Neural progenitor cell (in vitro differentiated cells): ENCODE results near the gene RELCH. TPM values are rescaled to one million over a fixed set of nuclear protein-coding genes. Genes with fewer than 3 reads are reported as not detected.

Source experiments
- DNase-seq: peaks from one replicate; pipeline ENCODE4 v3.0.0-alpha.2; 2016; ENCODE audit warnings: low spot score
- H2AFZ ChIP-seq: fragments of 200-600 bp; sonication (generic); replicated peaks from 2 replicates; pipeline ENCODE4 v1.6.1; 2016; ENCODE audit warnings: antibody characterized with exemption
- H3F3A ChIP-seq: fragments of 200-600 bp; sonication (generic); 2 replicates; pipeline ENCODE4 v1.6.1; 2016; ENCODE audit warnings: antibody characterized with exemption, low read depth
- H3K27ac ChIP-seq: fragments of 200-600 bp; sonication (generic); 2 replicates; pipeline ENCODE4 v1.5.1; 2016; ENCODE audit warnings: mild to moderate bottlenecking
- H3K27me3 ChIP-seq: fragments of 200-600 bp; sonication (generic); 2 replicates; pipeline ENCODE4 v1.6.1; 2016; ENCODE audit warnings: mild to moderate bottlenecking, moderate library complexity
- H3K36me3 ChIP-seq: fragments of 200-600 bp; sonication (generic); 2 replicates; pipeline ENCODE4 v1.5.1; 2016
- H3K4me1 ChIP-seq: fragments of 200-600 bp; sonication (generic); 2 replicates; pipeline ENCODE4 v1.6.1; 2016; ENCODE audit warnings: mixed run types
- H3K4me2 ChIP-seq: fragments of 200-600 bp; sonication (generic); 2 replicates; pipeline ENCODE4 v1.6.1; 2016
- H3K4me3 ChIP-seq: fragments of 200-600 bp; sonication (generic); 2 replicates; pipeline ENCODE4 v1.5.1; 2016
- H3K79me2 ChIP-seq: fragments of 200-600 bp; sonication (generic); 2 replicates; pipeline ENCODE4 v1.6.1; 2016; ENCODE audit warnings: low read depth
- H3K9ac ChIP-seq: fragments of 200-600 bp; sonication (generic); 2 replicates; pipeline ENCODE4 v1.6.1; 2016
- H3K9me3 ChIP-seq: fragments of 200-600 bp; sonication (generic); 2 replicates; pipeline ENCODE4 v1.5.1; 2016; ENCODE audit warnings: low read depth
- H4K20me1 ChIP-seq: fragments of 200-600 bp; sonication (generic); 2 replicates; pipeline ENCODE4 v1.6.1; 2016; ENCODE audit warnings: low read depth
- H3K27ac Mint-ChIP-seq: 3 replicates; pipeline ENCODE4 v1.8.0; 2021; ENCODE audit warnings: mixed read lengths
- H3K27me3 Mint-ChIP-seq: 2 replicates; pipeline ENCODE4 v1.8.0; 2022; ENCODE audit warnings: low read depth, mild to moderate bottlenecking, inconsistent platforms, moderate library complexity, mixed read lengths; ENCODE audit not compliant: insufficient read depth
- H3K36me3 Mint-ChIP-seq: 3 replicates; pipeline ENCODE4 v1.8.0; 2021; ENCODE audit warnings: mixed read lengths
- H3K4me1 Mint-ChIP-seq: 3 replicates; pipeline ENCODE4 v1.8.0; 2021; ENCODE audit warnings: mixed read lengths
- H3K4me3 Mint-ChIP-seq: 3 replicates; pipeline ENCODE4 v1.8.0; 2021; ENCODE audit warnings: mild to moderate bottlenecking, moderate library complexity, mixed read lengths
- H3K9me3 Mint-ChIP-seq: 3 replicates; pipeline ENCODE4 v1.8.0; 2020; ENCODE audit warnings: mixed read lengths
- CTCF ChIP-seq: fragments of 200-600 bp; sonication (generic); IDR thresholded peaks from 2 replicates; pipeline ENCODE4 v1.5.1; 2017; ENCODE audit warnings: antibody characterized with exemption, mild to moderate bottlenecking
- EZH2 ChIP-seq: fragments of 200-600 bp; sonication (generic); IDR thresholded peaks from 2 replicates; pipeline ENCODE4 v1.6.1; 2017; ENCODE audit warnings: antibody characterized with exemption, mild to moderate bottlenecking, moderate library complexity
- EZH2phosphoT487 ChIP-seq: fragments of 200-600 bp; sonication (generic); IDR thresholded peaks from 2 replicates; pipeline ENCODE4 v1.6.1; 2017; ENCODE audit warnings: antibody characterized with exemption
- total RNA-seq: library from RNA; depleted of rRNA; stranded (reverse); fragments of >200 nt; gene quantifications from 2 replicates; pipeline ENCODE4 v1.2.3, GENCODE V29; 2015; ENCODE audit warnings: low replicate concordance

Gene RELCH
- total RNA-seq, 1 donor from 2014 or later: 40.9 TPM

- H3K4me1 Mint-ChIP-seq: peaks cover 4% of the 10 kb centered on the region
- Histone ChIP-seq H3K27ac (no peak overlapping the region), H2AFZ (no peak overlapping the region), H3K4me3 (no peak overlapping the region), H3K4me1 (peaks cover 12% of the 10 kb centered on the region), H4K20me1 (no peaks in the 10 kb centered on the region), H3F3A (peaks cover 5% of the 10 kb centered on the region), H3K9me3 (no peaks in the 10 kb centered on the region), H3K79me2 (no peaks in the 10 kb centered on the region), H3K9ac (no peak overlapping the region), H3K36me3 (no peaks in the 10 kb centered on the region), H3K27me3 (no peaks in the 10 kb centered on the region), H3K4me2 (no peak overlapping the region)
- peaks cover 4% of the 10 kb centered on the region for H3K36me3 Mint-ChIP-seq
- H3K27ac Mint-ChIP-seq: no peak overlapping the region
- DNase-seq: no peak
- no peaks in the 10 kb centered on the region for H3K9me3 Mint-ChIP-seq
- TF ChIP-seq EZH2 (no peak), CTCF (no peak), EZH2phosphoT487 (no peak)
- no peak overlapping the region for H3K4me3 Mint-ChIP-seq
- H3K27me3 Mint-ChIP-seq: no peaks in the 10 kb centered on the region
These were observed 90.0 kb downstream of the RELCH start for GRCh38 chr18:62277045-62277444.

- no peak overlapping the region for H3K4me3 ChIP-seq
- no peak overlapping the region for H3K9ac ChIP-seq
- TF ChIP-seq EZH2: no peak
- no peak for TF ChIP-seq CTCF
- no peak for TF ChIP-seq EZH2phosphoT487
- Mint-ChIP-seq H3K27me3 (no peaks in the 10 kb centered on the region), H3K4me3 (no peak overlapping the region), H3K27ac (no peak overlapping the region), H3K9me3 (no peaks in the 10 kb centered on the region), H3K4me1 (peaks cover 4% of the 10 kb centered on the region), H3K36me3 (peaks cover 12% of the 10 kb centered on the region)
- H3F3A ChIP-seq: peaks cover 5% of the 10 kb centered on the region
- no peaks in the 10 kb centered on the region for H3K27me3 ChIP-seq
- no peaks in the 10 kb centered on the region for H3K36me3 ChIP-seq
- DNase-seq: peak; percentile 63
- H2AFZ ChIP-seq: no peak overlapping the region
- H3K4me1 ChIP-seq: peaks cover 12% of the 10 kb centered on the region
- H3K4me2 ChIP-seq: peak overlapping the region; percentile 57
- H3K79me2 ChIP-seq: no peaks in the 10 kb centered on the region
- no peaks in the 10 kb centered on the region for H4K20me1 ChIP-seq
- H3K9me3 ChIP-seq: no peaks in the 10 kb centered on the region
- peak overlapping the region; percentile 62 for H3K27ac ChIP-seq
These were observed 92.5 kb downstream of the RELCH start for GRCh38 chr18:62279561-62279960.

- peaks cover 14% of the 10 kb centered on the region for H3K36me3 Mint-ChIP-seq
- no peak overlapping the region for H3K27ac Mint-ChIP-seq
- Histone ChIP-seq H3K27me3 (no peaks in the 10 kb centered on the region), H3K4me2 (no peak overlapping the region), H2AFZ (no peak overlapping the region), H3K9ac (no peak overlapping the region), H4K20me1 (no peaks in the 10 kb centered on the region), H3K36me3 (no peaks in the 10 kb centered on the region), H3K27ac (no peak overlapping the region), H3K4me1 (peaks cover 12% of the 10 kb centered on the region), H3F3A (peaks cover 5% of the 10 kb centered on the region), H3K9me3 (no peaks in the 10 kb centered on the region), H3K4me3 (no peak overlapping the region), H3K79me2 (no peaks in the 10 kb centered on the region)
- no peak for DNase-seq
- no peaks in the 10 kb centered on the region for H3K27me3 Mint-ChIP-seq
- no peaks in the 10 kb centered on the region for H3K9me3 Mint-ChIP-seq
- peaks cover 4% of the 10 kb centered on the region for H3K4me1 Mint-ChIP-seq
- no peak overlapping the region for H3K4me3 Mint-ChIP-seq
- TF ChIP-seq EZH2 (no peak), EZH2phosphoT487 (no peak), CTCF (no peak)
These were observed 93.0 kb downstream of the RELCH start for GRCh38 chr18:62280058-62280457.
